ENCODE data around the gene HOXD3. TPM values are rescaled to one million over a fixed set of nuclear protein-coding genes. Genes with fewer than 3 reads are reported as not detected.

HOXD3 gene
- total RNA-seq, 1 experiment from 2014 or later, result 0.30 TPM

- no peak for DNase-seq (ENCODE audit: low read depth)
These were observed 7.6 kb upstream of the HOXD3 start for GRCh38 chr2:176149481-176149938.

GRCh38 chr2:176149939-176150583 is 7.0 kb upstream of the HOXD3 start:
- DNase-seq (ENCODE audit: low read depth), result no peak

GRCh38 chr2:176150584-176151441 is 6.3 kb upstream of the HOXD3 start:
- no peak for DNase-seq (ENCODE audit: low read depth)

GRCh38 chr2:176151442-176152287 is 5.4 kb upstream of the HOXD3 start, which contains the start of gene HOXD4:
Gene HOXD4 (plus strand): TSS chr2:176151550. CDS start chr2:176151634, 84 bp downstream.
- no peak for DNase-seq (ENCODE audit: low read depth)

GRCh38 chr2:176152350-176153181 is 4.5 kb upstream of the HOXD3 start:
- no peak for DNase-seq (ENCODE audit: low read depth)

- DNase-seq (ENCODE audit: low read depth), result no peak
These were observed 2.4 kb upstream of the HOXD3 start for GRCh38 chr2:176154576-176155252.

- no peak for DNase-seq (ENCODE audit: low read depth)
These were observed 1.6 kb upstream of the HOXD3 start for GRCh38 chr2:176155356-176156044.

- DNase-seq (ENCODE audit: low read depth), result no peak
These were observed 753 bp upstream of the HOXD3 start for GRCh38 chr2:176156301-176156806.

GRCh38 chr2:176157499-176158185 is 535 bp downstream of the HOXD3 start:
- no peak for DNase-seq (ENCODE audit: low read depth)

- no peak for DNase-seq (ENCODE audit: low read depth)
These were observed 1.1 kb downstream of the HOXD3 start for GRCh38 chr2:176158186-176158591.

- no peak for DNase-seq (ENCODE audit: low read depth)
These were observed 2.0 kb downstream of the HOXD3 start for GRCh38 chr2:176158855-176159662.

GRCh38 chr2:176159663-176160250 is 2.6 kb downstream of the HOXD3 start:
- no peak for DNase-seq (ENCODE audit: low read depth)

GRCh38 chr2:176160251-176160985 is 3.3 kb downstream of the HOXD3 start:
- DNase-seq (ENCODE audit: low read depth), result no peak

- DNase-seq (ENCODE audit: low read depth), result no peak
These were observed 4.1 kb downstream of the HOXD3 start for GRCh38 chr2:176160986-176161824.

GRCh38 chr2:176161825-176162626 is 4.9 kb downstream of the HOXD3 start:
- no peak for DNase-seq (ENCODE audit: low read depth)

All from M059J (cell line).